KOPT-K1 (cell line): ENCODE results near the gene WBP11.
"Not testable (repeated sequence)": the region's sequence is repeated elsewhere in the genome, so short reads cannot be mapped to it uniquely, and the experiment has no call there.

Experiments
- H3K27ac ChIP-seq: fragments of 200-600 bp; sonication (generic); 2 replicates; pipeline ENCODE4 v1.5.1; 2016; ENCODE audit warnings: antibody characterized with exemption, mild to moderate bottlenecking, low read depth, low read length; ENCODE audit not compliant: poor library complexity, severe bottlenecking
- H3K36me3 ChIP-seq: fragments of 200-600 bp; sonication (generic); 2 replicates; pipeline ENCODE4 v1.5.1; 2017; ENCODE audit warnings: antibody characterized with exemption, mild to moderate bottlenecking, low read length, moderate library complexity; ENCODE audit not compliant: insufficient read depth
- H3K9me3 ChIP-seq: fragments of 200-600 bp; sonication (generic); 2 replicates; pipeline ENCODE4 v1.5.1; 2017; ENCODE audit warnings: antibody characterized with exemption, low read length, mild to moderate bottlenecking; ENCODE audit not compliant: insufficient read depth, poor library complexity, severe bottlenecking

The WBP11 gene

GRCh38 chr12:14736441-14736840 is 66.8 kb downstream of the WBP11 start:
- not testable (repeated sequence) for H3K36me3 ChIP-seq, H3K27ac ChIP-seq, H3K9me3 ChIP-seq
